ENCODE results near the gene RNF212B. TPM values are rescaled to one million over a fixed set of nuclear protein-coding genes. Genes with fewer than 3 reads are reported as not detected.

RNF212B gene
- total and polyA plus RNA-seq, 10 of the 15 experiments (the other 5 are each of a cell fraction or from before 2014, with no cell fraction given): not detected

GRCh38 chr14:23301288-23301968, 63.7 kb downstream of the RNF212B start (continued):
- TF ChIP-seq, protein P1, sequence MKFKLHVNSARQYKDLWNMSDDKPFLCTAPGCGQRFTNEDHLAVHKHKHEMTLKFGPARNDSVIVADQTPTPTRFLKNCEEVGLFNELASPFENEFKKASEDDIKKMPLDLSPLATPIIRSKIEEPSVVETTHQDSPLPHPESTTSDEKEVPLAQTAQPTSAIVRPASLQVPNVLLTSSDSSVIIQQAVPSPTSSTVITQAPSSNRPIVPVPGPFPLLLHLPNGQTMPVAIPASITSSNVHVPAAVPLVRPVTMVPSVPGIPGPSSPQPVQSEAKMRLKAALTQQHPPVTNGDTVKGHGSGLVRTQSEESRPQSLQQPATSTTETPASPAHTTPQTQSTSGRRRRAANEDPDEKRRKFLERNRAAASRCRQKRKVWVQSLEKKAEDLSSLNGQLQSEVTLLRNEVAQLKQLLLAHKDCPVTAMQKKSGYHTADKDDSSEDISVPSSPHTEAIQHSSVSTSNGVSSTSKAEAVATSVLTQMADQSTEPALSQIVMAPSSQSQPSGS (IDR thresholded peaks at IDR 0.05; ENCODE audit: low read length): no peak
- no peak for TF ChIP-seq IRF4 (IDR thresholded peaks at IDR 0.05; ENCODE audit: low read depth, low read length)
- TF ChIP-seq, protein P2, sequence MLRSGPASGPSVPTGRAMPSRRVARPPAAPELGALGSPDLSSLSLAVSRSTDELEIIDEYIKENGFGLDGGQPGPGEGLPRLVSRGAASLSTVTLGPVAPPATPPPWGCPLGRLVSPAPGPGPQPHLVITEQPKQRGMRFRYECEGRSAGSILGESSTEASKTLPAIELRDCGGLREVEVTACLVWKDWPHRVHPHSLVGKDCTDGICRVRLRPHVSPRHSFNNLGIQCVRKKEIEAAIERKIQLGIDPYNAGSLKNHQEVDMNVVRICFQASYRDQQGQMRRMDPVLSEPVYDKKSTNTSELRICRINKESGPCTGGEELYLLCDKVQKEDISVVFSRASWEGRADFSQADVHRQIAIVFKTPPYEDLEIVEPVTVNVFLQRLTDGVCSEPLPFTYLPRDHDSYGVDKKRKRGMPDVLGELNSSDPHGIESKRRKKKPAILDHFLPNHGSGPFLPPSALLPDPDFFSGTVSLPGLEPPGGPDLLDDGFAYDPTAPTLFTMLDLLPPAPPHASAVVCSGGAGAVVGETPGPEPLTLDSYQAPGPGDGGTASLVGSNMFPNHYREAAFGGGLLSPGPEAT (IDR thresholded peaks at IDR 0.05; ENCODE audit: low read depth): no peak
- TF ChIP-seq, protein P3, sequence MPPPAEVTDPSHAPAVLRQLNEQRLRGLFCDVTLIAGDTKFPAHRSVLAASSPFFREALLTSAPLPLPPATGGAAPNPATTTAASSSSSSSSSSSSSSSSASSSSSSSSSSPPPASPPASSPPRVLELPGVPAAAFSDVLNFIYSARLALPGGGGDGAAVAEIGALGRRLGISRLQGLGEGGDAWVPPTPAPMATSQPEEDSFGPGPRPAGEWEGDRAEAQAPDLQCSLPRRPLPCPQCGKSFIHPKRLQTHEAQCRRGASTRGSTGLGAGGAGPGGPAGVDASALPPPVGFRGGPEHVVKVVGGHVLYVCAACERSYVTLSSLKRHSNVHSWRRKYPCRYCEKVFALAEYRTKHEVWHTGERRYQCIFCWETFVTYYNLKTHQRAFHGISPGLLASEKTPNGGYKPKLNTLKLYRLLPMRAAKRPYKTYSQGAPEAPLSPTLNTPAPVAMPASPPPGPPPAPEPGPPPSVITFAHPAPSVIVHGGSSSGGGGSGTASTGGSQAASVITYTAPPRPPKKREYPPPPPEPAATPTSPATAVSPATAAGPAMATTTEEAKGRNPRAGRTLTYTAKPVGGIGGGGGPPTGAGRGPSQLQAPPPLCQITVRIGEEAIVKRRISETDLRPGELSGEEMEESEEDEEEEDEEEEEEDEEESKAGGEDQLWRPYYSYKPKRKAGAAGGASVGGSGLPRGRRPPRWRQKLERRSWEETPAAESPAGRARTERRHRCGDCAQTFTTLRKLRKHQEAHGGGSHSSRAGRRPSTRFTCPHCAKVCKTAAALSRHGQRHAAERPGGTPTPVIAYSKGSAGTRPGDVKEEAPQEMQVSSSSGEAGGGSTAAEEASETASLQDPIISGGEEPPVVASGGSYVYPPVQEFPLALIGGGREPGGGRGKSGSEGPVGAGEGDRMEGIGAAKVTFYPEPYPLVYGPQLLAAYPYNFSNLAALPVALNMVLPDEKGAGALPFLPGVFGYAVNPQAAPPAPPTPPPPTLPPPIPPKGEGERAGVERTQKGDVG (CRISPR knock-in tag; IDR thresholded peaks at IDR 0.05): no peak

All from GM12878 (cell line).